NB4 (cell line): ENCODE data around the gene NDUFV1.
"Not testable (repeated sequence)": the region's sequence is repeated elsewhere in the genome, so short reads cannot be mapped to it uniquely, and the experiment has no call there.

Source experiments
- DNase-seq: peaks from one replicate; pipeline ENCODE4 v3.0.0; 2010; ENCODE audit warnings: low read depth
- H3K4me3 ChIP-seq: one replicate; pipeline ENCODE4 v1.5.1; 2011; ENCODE audit warnings: mild to moderate bottlenecking, low read depth, low read length, moderate library complexity
- CTCF ChIP-seq: IDR thresholded peaks from one replicate; pipeline ENCODE4 v1.5.1; 2012; ENCODE audit warnings: low read depth, low read length
- MAX ChIP-seq: IDR thresholded peaks from 2 replicates; pipeline ENCODE4 v1.6.1; 2011; ENCODE audit warnings: low read depth, low read length
- MYC ChIP-seq: IDR thresholded peaks from 2 replicates; pipeline ENCODE4 v1.6.1; 2011; ENCODE audit warnings: low read depth, low read length
- POLR2A ChIP-seq: IDR thresholded peaks from 2 replicates; pipeline ENCODE4 v1.6.1; 2011; ENCODE audit warnings: mild to moderate bottlenecking; ENCODE audit not compliant: insufficient read length; ENCODE audit errors: extremely low read depth

Gene NDUFV1

DNA sequence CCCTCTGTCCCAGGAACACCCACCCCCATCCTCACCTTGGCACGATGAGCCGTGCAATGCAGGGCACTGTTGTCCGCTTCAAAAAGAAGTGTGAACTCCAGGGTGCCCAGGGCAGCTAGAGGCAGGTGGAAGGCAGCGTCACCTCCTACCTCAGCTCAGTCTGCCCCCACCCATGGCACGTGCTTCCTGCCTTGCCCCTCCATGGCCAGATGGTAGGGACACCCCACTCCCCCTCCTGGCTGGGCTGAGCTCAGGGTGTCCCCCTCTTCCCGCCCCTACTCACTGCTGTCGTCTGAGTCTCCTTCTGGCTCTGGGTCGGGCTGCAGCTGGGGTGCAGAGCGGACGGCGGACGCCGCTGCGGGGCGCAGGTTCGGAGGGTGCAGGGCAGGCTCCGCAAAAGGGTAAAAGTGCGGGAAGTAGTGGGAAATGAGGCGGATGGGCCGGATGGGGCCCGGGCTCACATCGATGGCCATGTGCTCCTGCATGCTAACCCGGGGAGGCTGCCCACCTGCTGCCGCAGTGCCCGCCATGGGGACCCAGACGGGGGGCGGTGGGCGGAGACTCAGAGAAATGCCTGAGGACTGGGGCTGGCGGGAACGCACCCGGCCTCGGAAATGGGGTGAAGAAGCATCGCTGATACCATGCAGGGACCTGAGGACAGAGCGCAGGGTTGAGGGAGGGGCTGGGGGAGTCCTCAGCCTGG lies 9.1 kb downstream of the NDUFV1 start:
- TF ChIP-seq MAX (no peak), CTCF (no peak), POLR2A (no peak), MYC (no peak)
- H3K4me3 ChIP-seq = no peak overlapping the region

GRCh38 chr11:67616431-67617242 lies 9.9 kb downstream of the NDUFV1 start:
- no peak for TF ChIP-seq CTCF
- no peak for TF ChIP-seq POLR2A
- TF ChIP-seq MAX = no peak
- TF ChIP-seq MYC = no peak
- no peak for DNase-seq
- no peak overlapping the region for H3K4me3 ChIP-seq

More for the DNA sequence above, 9.1 kb downstream of the NDUFV1 start:
- no peak for DNase-seq

GRCh38 chr11:67617243-67617953 lies 10.7 kb downstream of the NDUFV1 start:
- H3K4me3 ChIP-seq = no peak overlapping the region
- no peak for DNase-seq
- no peak for TF ChIP-seq MYC
- TF ChIP-seq CTCF = no peak
- no peak for TF ChIP-seq POLR2A
- TF ChIP-seq MAX = no peak

GRCh38 chr11:67618901-67619659 lies 12.3 kb downstream of the NDUFV1 start:
- H3K4me3 ChIP-seq, DNase-seq: not testable (repeated sequence)

- H3K4me3 ChIP-seq, DNase-seq: not testable (repeated sequence)
Observed at GRCh38 chr11:67619683-67620618, 13.2 kb downstream of the NDUFV1 start.

GRCh38 chr11:67620621-67621020 lies 13.9 kb downstream of the NDUFV1 start:
- H3K4me3 ChIP-seq, DNase-seq: not testable (repeated sequence)

- not testable (repeated sequence) for DNase-seq, H3K4me3 ChIP-seq
Observed at GRCh38 chr11:67621928-67622327, 15.2 kb downstream of the NDUFV1 start.

- DNase-seq, H3K4me3 ChIP-seq: not testable (repeated sequence)
Observed at GRCh38 chr11:67622905-67623304, 16.2 kb downstream of the NDUFV1 start.

- not testable (repeated sequence) for H3K4me3 ChIP-seq, DNase-seq
Observed at GRCh38 chr11:67623795-67624194, 17.1 kb downstream of the NDUFV1 start.

DNA sequence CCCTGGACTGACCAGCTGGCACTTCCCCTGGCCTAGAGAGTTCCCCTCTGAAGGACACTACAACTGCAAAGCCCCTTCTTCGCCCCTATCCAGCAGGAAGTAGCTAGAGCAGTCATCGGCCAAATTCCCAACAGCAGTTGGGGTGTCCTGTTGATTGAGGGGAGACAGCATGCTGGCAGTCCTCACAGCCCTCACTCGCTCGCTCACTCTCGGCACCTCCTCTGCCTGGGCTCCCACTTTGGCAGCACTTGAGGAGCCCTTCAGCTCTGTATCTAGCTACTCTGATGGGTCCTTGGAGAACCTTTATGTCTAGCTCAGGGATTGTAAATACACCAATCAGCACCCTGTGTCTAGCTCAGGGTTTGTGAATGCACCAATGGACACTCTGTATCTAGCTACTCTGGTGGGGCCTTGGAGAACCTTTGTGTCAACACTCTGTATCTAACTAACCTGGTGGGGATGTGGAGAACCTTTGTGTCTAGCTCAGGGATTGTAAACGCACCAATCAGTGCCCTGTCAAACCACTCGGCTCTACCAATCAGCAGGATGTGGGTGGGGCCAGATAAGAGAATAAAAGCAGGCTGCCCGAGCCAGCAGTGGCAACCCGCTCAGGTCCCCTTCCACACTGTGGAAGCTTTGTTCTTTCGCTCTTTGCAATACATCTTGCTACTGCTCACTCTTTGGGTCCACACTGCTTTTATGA lies 19.5 kb downstream of the NDUFV1 start:
- not testable (repeated sequence) for DNase-seq, H3K4me3 ChIP-seq
